ENCODE measurements around the gene VWA3B. TPM values are rescaled to one million over a fixed set of nuclear protein-coding genes. Genes with fewer than 3 reads are reported as not detected.

VWA3B gene
- total RNA-seq, 1 donor from 2014 or later = not detected

- no peak overlapping the region for H3K4me3 Mint-ChIP-seq
- no peak overlapping the region for H3K27ac Mint-ChIP-seq
- peaks cover 14% of the 10 kb centered on the region for H3K4me1 Mint-ChIP-seq
- H3K9me3 Mint-ChIP-seq = no peaks in the 10 kb centered on the region
- peaks cover 3% of the 10 kb centered on the region for H3K27me3 Mint-ChIP-seq (ENCODE audit: low read depth)
- no peaks in the 10 kb centered on the region for H3K36me3 Mint-ChIP-seq
- TF ChIP-seq CTCF (IDR thresholded peaks at IDR 0.05; ENCODE audit: unreplicated experiment) = no peak
- no peak for DNase-seq (ENCODE audit: low spot score in 2 of 2, unreplicated experiment in 2 of 2)
These were observed 69.3 kb downstream of the VWA3B start for GRCh38 chr2:98156304-98156703.

- DNase-seq (ENCODE audit: low spot score in 2 of 2, unreplicated experiment in 2 of 2) = no peak
- H3K4me1 Mint-ChIP-seq = peaks cover 19% of the 10 kb centered on the region
- no peaks in the 10 kb centered on the region for H3K9me3 Mint-ChIP-seq
- H3K27me3 Mint-ChIP-seq (ENCODE audit: low read depth) = peaks cover 3% of the 10 kb centered on the region
- H3K27ac Mint-ChIP-seq = no peak overlapping the region
- H3K36me3 Mint-ChIP-seq = no peaks in the 10 kb centered on the region
- H3K4me3 Mint-ChIP-seq = no peak overlapping the region
- TF ChIP-seq CTCF (IDR thresholded peaks at IDR 0.05; ENCODE audit: unreplicated experiment) = no peak
These were observed 70.6 kb downstream of the VWA3B start for GRCh38 chr2:98157557-98157956.

- H3K27me3 Mint-ChIP-seq (ENCODE audit: low read depth) = peaks cover 3% of the 10 kb centered on the region
- no peaks in the 10 kb centered on the region for H3K36me3 Mint-ChIP-seq
- no peak for DNase-seq (ENCODE audit: low spot score in 2 of 2, unreplicated experiment in 2 of 2)
- H3K27ac Mint-ChIP-seq = no peak overlapping the region
- H3K9me3 Mint-ChIP-seq = no peaks in the 10 kb centered on the region
- TF ChIP-seq CTCF (IDR thresholded peaks at IDR 0.05; ENCODE audit: unreplicated experiment) = no peak
- peaks cover 24% of the 10 kb centered on the region for H3K4me1 Mint-ChIP-seq
- H3K4me3 Mint-ChIP-seq = no peak overlapping the region
These were observed 71.3 kb downstream of the VWA3B start for GRCh38 chr2:98158305-98158704.

- no peak for DNase-seq (ENCODE audit: low spot score in 2 of 2, unreplicated experiment in 2 of 2)
- Mint-ChIP-seq H3K4me1 (peaks cover 33% of the 10 kb centered on the region), H3K4me3 (no peak overlapping the region), H3K27ac (no peak overlapping the region), H3K27me3 (ENCODE audit: low read depth) (no peaks in the 10 kb centered on the region), H3K9me3 (no peaks in the 10 kb centered on the region), H3K36me3 (no peaks in the 10 kb centered on the region)
- no peak for TF ChIP-seq CTCF (IDR thresholded peaks at IDR 0.05; ENCODE audit: unreplicated experiment)
These were observed 73.6 kb downstream of the VWA3B start for GRCh38 chr2:98160554-98160953.

GRCh38 chr2:98161186-98161585, 74.2 kb downstream of the VWA3B start:
- TF ChIP-seq CTCF (IDR thresholded peaks at IDR 0.05; ENCODE audit: unreplicated experiment) = no peak
- peaks cover 29% of the 10 kb centered on the region for H3K4me1 Mint-ChIP-seq
- no peak overlapping the region for H3K27ac Mint-ChIP-seq
- no peaks in the 10 kb centered on the region for H3K27me3 Mint-ChIP-seq (ENCODE audit: low read depth)
- H3K36me3 Mint-ChIP-seq = no peaks in the 10 kb centered on the region
- H3K4me3 Mint-ChIP-seq = no peak overlapping the region
- H3K9me3 Mint-ChIP-seq = no peaks in the 10 kb centered on the region
- DNase-seq (ENCODE audit: low spot score in 2 of 2, unreplicated experiment in 2 of 2) = no peak

- Mint-ChIP-seq H3K27me3 (ENCODE audit: low read depth) (no peaks in the 10 kb centered on the region), H3K27ac (no peak overlapping the region), H3K36me3 (no peaks in the 10 kb centered on the region), H3K4me3 (no peak overlapping the region), H3K4me1 (peaks cover 37% of the 10 kb centered on the region), H3K9me3 (no peaks in the 10 kb centered on the region)
- no peak for TF ChIP-seq CTCF (IDR thresholded peaks at IDR 0.05; ENCODE audit: unreplicated experiment)
- no peak for DNase-seq (ENCODE audit: low spot score in 2 of 2, unreplicated experiment in 2 of 2)
These were observed 77.3 kb downstream of the VWA3B start for GRCh38 chr2:98164256-98164655.
